SW 1271 (cell line): Measurements from ENCODE around the gene ZFP30.

ENCODE experiments used
- DNase-seq, 2 experiments: peaks; one replicate each; lab custom pipeline; 2025; lab: John Stamatoyannopoulos, UW

Gene ZFP30

DNA sequence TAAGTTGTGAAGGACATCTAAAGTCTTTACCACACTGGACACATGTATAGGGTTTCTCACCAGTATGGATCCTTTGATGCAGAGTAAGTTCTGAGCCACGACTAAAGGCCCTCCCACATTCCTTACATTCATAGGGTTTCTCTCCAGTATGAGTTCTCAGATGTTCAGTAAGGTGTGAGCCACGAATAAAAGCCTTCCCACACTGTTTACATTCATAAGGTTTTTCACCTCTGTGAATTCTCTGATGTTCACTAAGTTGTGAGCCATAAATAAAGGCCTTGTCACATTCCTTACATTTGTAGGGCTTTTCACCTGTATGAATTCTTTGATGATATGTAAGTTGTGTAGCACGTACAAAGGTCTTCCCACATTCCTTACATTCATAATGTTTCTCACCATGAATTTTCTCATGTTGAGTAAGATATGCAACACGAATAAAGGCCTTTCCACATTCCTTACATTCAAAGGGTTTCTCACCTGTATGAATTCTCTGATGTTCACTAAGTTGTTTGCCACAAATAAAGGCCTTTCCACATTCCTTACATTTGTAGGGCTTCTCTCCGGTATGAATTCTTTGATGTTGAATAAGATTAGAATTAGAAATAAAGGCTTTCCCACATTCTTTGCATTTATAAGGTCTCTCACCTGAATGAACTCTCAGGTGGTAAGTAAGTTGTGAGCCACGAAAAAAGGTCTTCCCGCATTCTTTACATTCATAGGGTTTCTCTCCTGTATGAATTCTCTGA, 90.5 kb downstream of the ZFP30 start:
- no peak for DNase-seq
